H1 (cell line): ENCODE results near the gene CHI3L1. TPM values are rescaled to one million over a fixed set of nuclear protein-coding genes. Genes with fewer than 3 reads are reported as not detected.

Experiments
- BRCA1 ChIP-seq: IDR thresholded peaks from 2 replicates; pipeline ENCODE4 v1.6.1; 2012; ENCODE audit warnings: low read depth, low read length, improper control_type of control experiment
- JUND ChIP-seq: IDR thresholded peaks from 2 replicates; pipeline ENCODE4 v1.6.1; 2011; ENCODE audit warnings: mild to moderate bottlenecking, improper control_type of control experiment, low read length
- KDM1A ChIP-seq: fragments of 200-600, 300-600 bp; sonication (generic); IDR thresholded peaks from 2 replicates; pipeline ENCODE4 v1.7.1; 2016; ENCODE audit warnings: mild to moderate bottlenecking, low read length, borderline replicate concordance
- MAFK ChIP-seq: IDR thresholded peaks from 2 replicates; pipeline ENCODE4 v1.6.1; 2012; ENCODE audit warnings: low read depth, mild to moderate bottlenecking, improper control_type of control experiment, low read length
- PHF8 ChIP-seq: fragments of 200-600 bp; sonication (generic); conservative IDR thresholded peaks from 2 replicates; pipeline ENCODE4 v1.7.1; 2012; ENCODE audit warnings: low read depth, mild to moderate bottlenecking, inconsistent platforms, low read length, moderate library complexity
- POLR2AphosphoS5 ChIP-seq: IDR thresholded peaks from 2 replicates; pipeline ENCODE4 v1.6.1; 2011; ENCODE audit warnings: low read depth, low read length
- RAD21 ChIP-seq, 2 experiments: IDR thresholded peaks in 1 of 2; conservative IDR thresholded peaks in 1 of 2; 2 replicates each; pipeline ENCODE4 v1.6.1; 2011; ENCODE audit warnings: low read depth in 2 of 2, low read length in 2 of 2, improper control_type of control experiment in 1 of 2, inconsistent platforms in 1 of 2, mild to moderate bottlenecking in 1 of 2, moderate library complexity in 1 of 2
- SRF ChIP-seq: IDR thresholded peaks from 2 replicates; pipeline ENCODE4 v1.6.1; 2011; ENCODE audit warnings: mild to moderate bottlenecking, low read depth, low read length, moderate library complexity
- TBP ChIP-seq: IDR thresholded peaks from 2 replicates; pipeline ENCODE4 v1.6.1; 2011; ENCODE audit warnings: low read depth, low read length, improper control_type of control experiment
- polyA plus RNA-seq, 7 experiments: library from polyadenylated mRNA; depleted of rRNA in 3 of 7; stranded (reverse) in 5 of 7; unstranded in 2 of 7; fragments of >200 nt in 5 of 7; fragments of 200-250 nt in 2 of 7; gene quantifications; 1 replicate in 5 of 7; 2 replicates in 1 of 7; 4 replicates in 1 of 7; pipeline versions ENCODE4 v1.2.1 to v1.2.3, GENCODE V29; 2011 to 2013; ENCODE audit warnings: missing spikeins in 2 of 7, mixed read lengths in 2 of 7
- total RNA-seq: library from RNA; stranded (reverse); fragmentation: NEBNext Ultra II Directional; extraction: Animal tissue kit (Norgen Biotek cat#: 25700); gene quantifications from 2 replicates; pipeline ENCODE4 v1.2.1, GENCODE V29; 2021
- TF ChIP-seq, protein P1 (sequence below): fragments of 300-600 bp; sonication (generic); IDR thresholded peaks from 2 replicates; pipeline ENCODE4 v1.7.1; 2012; ENCODE audit warnings: low read length, moderate library complexity, mild to moderate bottlenecking, inconsistent platforms; ENCODE audit not compliant: insufficient replicate concordance
- TF ChIP-seq, protein P2 (sequence below): IDR thresholded peaks from 2 replicates; pipeline ENCODE4 v1.6.1; 2011; ENCODE audit warnings: low read length, improper control_type of control experiment

The CHI3L1 gene
- total and polyA plus RNA-seq, 2 of the 8 experiments (the other 6 are each of a cell fraction or from before 2014, with no cell fraction given), result 1.0 TPM; not detected in 1

DNA sequence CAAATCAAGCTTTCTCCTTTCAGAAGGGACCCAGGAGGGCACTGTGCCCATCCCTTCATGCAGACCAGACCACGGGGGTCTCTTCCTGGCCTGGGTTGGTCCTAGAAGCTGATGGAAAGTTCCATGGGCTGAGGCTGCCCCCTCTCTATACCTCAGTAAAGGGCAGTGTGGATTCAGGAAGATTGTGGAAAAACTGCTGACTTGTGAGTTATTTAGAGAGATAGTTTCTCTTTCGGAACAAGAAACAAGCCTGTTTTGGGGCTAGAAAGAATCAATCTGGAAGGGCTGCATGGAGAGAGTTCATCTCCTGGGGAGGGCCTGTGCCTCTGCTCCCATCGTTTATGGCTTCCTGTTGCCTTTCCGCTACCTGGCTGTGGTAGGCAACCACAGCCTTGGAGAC is 42.2 kb upstream of the CHI3L1 start (continued):
- TF ChIP-seq, protein P1, sequence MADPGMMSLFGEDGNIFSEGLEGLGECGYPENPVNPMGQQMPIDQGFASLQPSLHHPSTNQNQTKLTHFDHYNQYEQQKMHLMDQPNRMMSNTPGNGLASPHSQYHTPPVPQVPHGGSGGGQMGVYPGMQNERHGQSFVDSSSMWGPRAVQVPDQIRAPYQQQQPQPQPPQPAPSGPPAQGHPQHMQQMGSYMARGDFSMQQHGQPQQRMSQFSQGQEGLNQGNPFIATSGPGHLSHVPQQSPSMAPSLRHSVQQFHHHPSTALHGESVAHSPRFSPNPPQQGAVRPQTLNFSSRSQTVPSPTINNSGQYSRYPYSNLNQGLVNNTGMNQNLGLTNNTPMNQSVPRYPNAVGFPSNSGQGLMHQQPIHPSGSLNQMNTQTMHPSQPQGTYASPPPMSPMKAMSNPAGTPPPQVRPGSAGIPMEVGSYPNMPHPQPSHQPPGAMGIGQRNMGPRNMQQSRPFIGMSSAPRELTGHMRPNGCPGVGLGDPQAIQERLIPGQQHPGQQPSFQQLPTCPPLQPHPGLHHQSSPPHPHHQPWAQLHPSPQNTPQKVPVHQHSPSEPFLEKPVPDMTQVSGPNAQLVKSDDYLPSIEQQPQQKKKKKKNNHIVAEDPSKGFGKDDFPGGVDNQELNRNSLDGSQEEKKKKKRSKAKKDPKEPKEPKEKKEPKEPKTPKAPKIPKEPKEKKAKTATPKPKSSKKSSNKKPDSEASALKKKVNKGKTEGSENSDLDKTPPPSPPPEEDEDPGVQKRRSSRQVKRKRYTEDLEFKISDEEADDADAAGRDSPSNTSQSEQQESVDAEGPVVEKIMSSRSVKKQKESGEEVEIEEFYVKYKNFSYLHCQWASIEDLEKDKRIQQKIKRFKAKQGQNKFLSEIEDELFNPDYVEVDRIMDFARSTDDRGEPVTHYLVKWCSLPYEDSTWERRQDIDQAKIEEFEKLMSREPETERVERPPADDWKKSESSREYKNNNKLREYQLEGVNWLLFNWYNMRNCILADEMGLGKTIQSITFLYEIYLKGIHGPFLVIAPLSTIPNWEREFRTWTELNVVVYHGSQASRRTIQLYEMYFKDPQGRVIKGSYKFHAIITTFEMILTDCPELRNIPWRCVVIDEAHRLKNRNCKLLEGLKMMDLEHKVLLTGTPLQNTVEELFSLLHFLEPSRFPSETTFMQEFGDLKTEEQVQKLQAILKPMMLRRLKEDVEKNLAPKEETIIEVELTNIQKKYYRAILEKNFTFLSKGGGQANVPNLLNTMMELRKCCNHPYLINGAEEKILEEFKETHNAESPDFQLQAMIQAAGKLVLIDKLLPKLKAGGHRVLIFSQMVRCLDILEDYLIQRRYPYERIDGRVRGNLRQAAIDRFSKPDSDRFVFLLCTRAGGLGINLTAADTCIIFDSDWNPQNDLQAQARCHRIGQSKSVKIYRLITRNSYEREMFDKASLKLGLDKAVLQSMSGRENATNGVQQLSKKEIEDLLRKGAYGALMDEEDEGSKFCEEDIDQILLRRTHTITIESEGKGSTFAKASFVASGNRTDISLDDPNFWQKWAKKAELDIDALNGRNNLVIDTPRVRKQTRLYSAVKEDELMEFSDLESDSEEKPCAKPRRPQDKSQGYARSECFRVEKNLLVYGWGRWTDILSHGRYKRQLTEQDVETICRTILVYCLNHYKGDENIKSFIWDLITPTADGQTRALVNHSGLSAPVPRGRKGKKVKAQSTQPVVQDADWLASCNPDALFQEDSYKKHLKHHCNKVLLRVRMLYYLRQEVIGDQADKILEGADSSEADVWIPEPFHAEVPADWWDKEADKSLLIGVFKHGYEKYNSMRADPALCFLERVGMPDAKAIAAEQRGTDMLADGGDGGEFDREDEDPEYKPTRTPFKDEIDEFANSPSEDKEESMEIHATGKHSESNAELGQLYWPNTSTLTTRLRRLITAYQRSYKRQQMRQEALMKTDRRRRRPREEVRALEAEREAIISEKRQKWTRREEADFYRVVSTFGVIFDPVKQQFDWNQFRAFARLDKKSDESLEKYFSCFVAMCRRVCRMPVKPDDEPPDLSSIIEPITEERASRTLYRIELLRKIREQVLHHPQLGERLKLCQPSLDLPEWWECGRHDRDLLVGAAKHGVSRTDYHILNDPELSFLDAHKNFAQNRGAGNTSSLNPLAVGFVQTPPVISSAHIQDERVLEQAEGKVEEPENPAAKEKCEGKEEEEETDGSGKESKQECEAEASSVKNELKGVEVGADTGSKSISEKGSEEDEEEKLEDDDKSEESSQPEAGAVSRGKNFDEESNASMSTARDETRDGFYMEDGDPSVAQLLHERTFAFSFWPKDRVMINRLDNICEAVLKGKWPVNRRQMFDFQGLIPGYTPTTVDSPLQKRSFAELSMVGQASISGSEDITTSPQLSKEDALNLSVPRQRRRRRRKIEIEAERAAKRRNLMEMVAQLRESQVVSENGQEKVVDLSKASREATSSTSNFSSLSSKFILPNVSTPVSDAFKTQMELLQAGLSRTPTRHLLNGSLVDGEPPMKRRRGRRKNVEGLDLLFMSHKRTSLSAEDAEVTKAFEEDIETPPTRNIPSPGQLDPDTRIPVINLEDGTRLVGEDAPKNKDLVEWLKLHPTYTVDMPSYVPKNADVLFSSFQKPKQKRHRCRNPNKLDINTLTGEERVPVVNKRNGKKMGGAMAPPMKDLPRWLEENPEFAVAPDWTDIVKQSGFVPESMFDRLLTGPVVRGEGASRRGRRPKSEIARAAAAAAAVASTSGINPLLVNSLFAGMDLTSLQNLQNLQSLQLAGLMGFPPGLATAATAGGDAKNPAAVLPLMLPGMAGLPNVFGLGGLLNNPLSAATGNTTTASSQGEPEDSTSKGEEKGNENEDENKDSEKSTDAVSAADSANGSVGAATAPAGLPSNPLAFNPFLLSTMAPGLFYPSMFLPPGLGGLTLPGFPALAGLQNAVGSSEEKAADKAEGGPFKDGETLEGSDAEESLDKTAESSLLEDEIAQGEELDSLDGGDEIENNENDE, result no peak
- TF ChIP-seq MAFK (no peak), RAD21 (IDR thresholded peaks at IDR 0.05 in 1 of 2, conservative IDR thresholded peaks at IDR 0.05 in 1 of 2; ENCODE audit: low read depth in 2 of 2, low read length in 2 of 2) (no peak), JUND (no peak), PHF8 (no peak), TBP (no peak), KDM1A (no peak), SRF (no peak), BRCA1 (no peak), POLR2AphosphoS5 (no peak)
- TF ChIP-seq, protein P2, sequence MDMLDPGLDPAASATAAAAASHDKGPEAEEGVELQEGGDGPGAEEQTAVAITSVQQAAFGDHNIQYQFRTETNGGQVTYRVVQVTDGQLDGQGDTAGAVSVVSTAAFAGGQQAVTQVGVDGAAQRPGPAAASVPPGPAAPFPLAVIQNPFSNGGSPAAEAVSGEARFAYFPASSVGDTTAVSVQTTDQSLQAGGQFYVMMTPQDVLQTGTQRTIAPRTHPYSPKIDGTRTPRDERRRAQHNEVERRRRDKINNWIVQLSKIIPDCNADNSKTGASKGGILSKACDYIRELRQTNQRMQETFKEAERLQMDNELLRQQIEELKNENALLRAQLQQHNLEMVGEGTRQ, result no peak
